HepG2 (cell line): ENCODE results near the gene APEX1. TPM values are rescaled to one million over a fixed set of nuclear protein-coding genes. Genes with fewer than 3 reads are reported as not detected.
A peak's percentile ranks its signal among the peaks of the same experiment; 100 is the strongest.

ENCODE experiments used
- BRD4 ChIP-seq: sonication (generic); formaldehyde crosslinking; IDR thresholded peaks from 2 replicates; pipeline ENCODE4 v1.4.0; 2020; ENCODE audit warnings: missing genetic modification reagents
- CCAR2 ChIP-seq: fragments of 200-400 bp; formaldehyde crosslinking; optimal IDR thresholded peaks from 2 replicates; pipeline ENCODE3; 2018; ENCODE audit warnings: low read depth, mild to moderate bottlenecking, low read length, moderate library complexity
- CREBL2 ChIP-seq: sonication (generic); formaldehyde crosslinking; IDR thresholded peaks from 2 replicates; pipeline ENCODE4 v1.8.1; 2023; ENCODE audit warnings: missing genetic modification reagents, mild to moderate bottlenecking, borderline replicate concordance
- DPF2 ChIP-seq: sonication (generic); formaldehyde crosslinking; IDR thresholded peaks from 2 replicates; pipeline ENCODE4 v1.4.0; 2020; ENCODE audit warnings: mild to moderate bottlenecking, low read depth, missing genetic modification reagents, borderline replicate concordance
- FOXO1 ChIP-seq: sonication (generic); formaldehyde crosslinking; IDR thresholded peaks from 2 replicates; pipeline ENCODE4 v1.4.0; 2020; ENCODE audit warnings: missing genetic modification reagents
- MATR3 ChIP-seq: sonication (generic); formaldehyde crosslinking; IDR thresholded peaks from 2 replicates; pipeline ENCODE4 v1.4.0; 2020; ENCODE audit warnings: missing genetic modification reagents
- NFE2L2 ChIP-seq: fragments of 150-350 bp; IDR thresholded peaks from 2 replicates; pipeline ENCODE4 v1.6.1; 2014; ENCODE audit warnings: low read length
- SMARCC2 ChIP-seq: fragments of 450-650 bp; IDR thresholded peaks from 2 replicates; pipeline ENCODE4 v1.6.1; 2017; ENCODE audit warnings: antibody characterized with exemption, mild to moderate bottlenecking
- SNAPC2 ChIP-seq: sonication (generic); formaldehyde crosslinking; IDR thresholded peaks from 2 replicates; pipeline ENCODE4 v1.8.1; 2022; ENCODE audit warnings: mild to moderate bottlenecking, missing genetic modification reagents
- SOX13 ChIP-seq, 3 experiments: fragments of 450-650 bp in 1 of 3; sonication (generic) in 1 of 3; formaldehyde crosslinking in 1 of 3; IDR thresholded peaks in 2 of 3; conservative IDR thresholded peaks in 1 of 3; 2 replicates each; pipeline versions ENCODE4 v1.5.0 to v1.6.1; 2016 to 2020; ENCODE audit warnings: antibody characterized with exemption in 1 of 3, mild to moderate bottlenecking in 1 of 3, missing compliant biosample characterization in 1 of 3, missing genetic modification reagents in 1 of 3, moderate library complexity in 1 of 3
- SRY ChIP-seq: sonication (generic); formaldehyde crosslinking; IDR thresholded peaks from 2 replicates; pipeline ENCODE4 v1.8.0; 2022; ENCODE audit warnings: mild to moderate bottlenecking, missing genetic modification reagents
- TRIM24 ChIP-seq: sonication (generic); formaldehyde crosslinking; IDR thresholded peaks from 2 replicates; pipeline ENCODE4 v1.8.0; 2022; ENCODE audit warnings: mild to moderate bottlenecking, missing genetic modification reagents
- ZKSCAN1 ChIP-seq: fragments of 150-350 bp; IDR thresholded peaks from 2 replicates; pipeline ENCODE4 v1.6.1; 2014; ENCODE audit warnings: low read length
- ZNF234 ChIP-seq: sonication (generic); formaldehyde crosslinking; conservative IDR thresholded peaks from 2 replicates; pipeline ENCODE4 v1.5.1; 2020; ENCODE audit warnings: mild to moderate bottlenecking, missing genetic modification reagents
- ZNF24 ChIP-seq: fragments of 450-650 bp; IDR thresholded peaks from 2 replicates; pipeline ENCODE4 v1.6.1; 2017; ENCODE audit warnings: antibody characterized with exemption, mild to moderate bottlenecking
- ZNF282 ChIP-seq: fragments of 450-650 bp; IDR thresholded peaks from 2 replicates; pipeline ENCODE4 v1.6.1; 2018; ENCODE audit not compliant: partially characterized antibody
- ZNF362 ChIP-seq: sonication (generic); formaldehyde crosslinking; IDR thresholded peaks from 2 replicates; pipeline ENCODE4 v1.4.0; 2020; ENCODE audit warnings: missing genetic modification reagents, mild to moderate bottlenecking, borderline replicate concordance
- ZNF547 ChIP-seq: sonication (generic); formaldehyde crosslinking; IDR thresholded peaks from 2 replicates; pipeline ENCODE4 v1.5.1; 2020; ENCODE audit warnings: mild to moderate bottlenecking, missing genetic modification reagents
- ZNF556 ChIP-seq: sonication (generic); formaldehyde crosslinking; IDR thresholded peaks from 2 replicates; pipeline ENCODE4 v1.4.0; 2020; ENCODE audit warnings: mild to moderate bottlenecking, missing genetic modification reagents, borderline replicate concordance
- ZSCAN20 ChIP-seq: sonication (generic); formaldehyde crosslinking; IDR thresholded peaks from 2 replicates; pipeline ENCODE4 v1.4.0; 2020; ENCODE audit warnings: missing genetic modification reagents, mild to moderate bottlenecking, borderline replicate concordance
- polyA plus RNA-seq, 8 experiments: library from polyadenylated mRNA; depleted of rRNA in 3 of 8; stranded (reverse) in 7 of 8; unstranded in 1 of 8; fragments of >200 nt; fragmentation: Illumina TruSeq in 4 of 8; extraction: Trizol in 4 of 8; gene quantifications; 2 replicates each; pipeline versions ENCODE4 v1.2.1 to v1.2.3, GENCODE V29; 2011 to 2016; ENCODE audit warnings: low read depth in 4 of 8, missing spikeins in 1 of 8, mixed read lengths in 1 of 8; ENCODE audit not compliant: insufficient read depth in 1 of 8
- total RNA-seq, 5 experiments: library from RNA; depleted of rRNA; stranded (reverse); fragments of >200 nt; fragmentation: Illumina TruSeq; extraction: Trizol; gene quantifications; 2 replicates each; pipeline ENCODE4 v1.2.3, GENCODE V29; 2016; ENCODE audit warnings: low read depth in 1 of 5
- TF ChIP-seq, protein P1 (sequence below): sonication (generic); formaldehyde crosslinking; IDR thresholded peaks from 2 replicates; pipeline ENCODE4 v1.5.0; 2020; ENCODE audit warnings: mild to moderate bottlenecking, missing genetic modification reagents
- TF ChIP-seq, protein P2 (sequence below): sonication (generic); formaldehyde crosslinking; IDR thresholded peaks from 2 replicates; pipeline ENCODE4 v1.5.0; 2020; ENCODE audit warnings: mild to moderate bottlenecking, low read depth, missing genetic modification reagents, borderline replicate concordance
- TF ChIP-seq, protein P3 (sequence below): sonication (generic); formaldehyde crosslinking; IDR thresholded peaks from 2 replicates; pipeline ENCODE4 v1.5.0; 2020; ENCODE audit warnings: mild to moderate bottlenecking, missing genetic modification reagents

The APEX1 gene
- total and polyA plus RNA-seq, 2 of the 13 experiments (the other 11 are each of a cell fraction or from before 2014, with no cell fraction given), result 171 to 405 TPM

DNA sequence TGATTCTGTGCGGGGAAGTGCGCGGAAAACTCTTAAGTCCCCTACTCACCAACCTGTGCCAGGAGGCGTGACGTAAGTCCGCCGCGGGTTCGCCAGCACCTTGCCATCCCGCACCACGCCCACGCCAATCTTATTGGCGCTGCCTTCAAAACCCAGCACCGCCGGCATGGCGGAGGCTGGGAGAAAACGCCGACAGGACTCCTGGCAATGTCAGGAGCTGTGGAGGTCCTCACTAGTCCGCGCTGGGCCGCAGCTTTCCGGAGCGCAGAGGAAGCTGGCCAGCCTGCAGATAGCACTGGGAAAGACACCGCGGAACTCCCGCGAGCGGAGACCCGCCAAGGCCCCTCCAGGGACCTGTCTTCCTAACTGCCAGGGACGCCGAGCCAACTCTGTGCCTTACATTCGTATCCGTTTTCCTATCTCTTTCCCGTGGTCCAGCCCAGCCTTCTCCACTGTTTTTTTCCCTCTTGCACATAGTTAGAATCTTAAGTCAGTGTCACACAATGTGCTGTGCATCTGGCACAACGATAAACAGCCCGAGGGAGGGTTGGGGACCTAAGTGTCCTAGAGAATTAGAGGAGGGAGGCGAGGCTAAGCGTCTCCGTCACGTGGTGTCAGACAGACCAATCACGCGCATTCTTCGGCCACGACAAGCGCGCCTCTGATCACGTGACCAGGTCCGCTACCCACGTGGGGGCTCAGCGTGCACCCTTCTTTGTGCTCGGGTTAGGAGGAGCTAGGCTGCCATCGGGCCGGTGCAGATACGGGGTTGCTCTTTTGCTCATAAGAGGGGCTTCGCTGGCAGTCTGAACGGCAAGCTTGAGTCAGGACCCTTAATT is at the start of gene APEX1, which contains the start of gene OSGEP (continued):
- TF ChIP-seq, protein P1, sequence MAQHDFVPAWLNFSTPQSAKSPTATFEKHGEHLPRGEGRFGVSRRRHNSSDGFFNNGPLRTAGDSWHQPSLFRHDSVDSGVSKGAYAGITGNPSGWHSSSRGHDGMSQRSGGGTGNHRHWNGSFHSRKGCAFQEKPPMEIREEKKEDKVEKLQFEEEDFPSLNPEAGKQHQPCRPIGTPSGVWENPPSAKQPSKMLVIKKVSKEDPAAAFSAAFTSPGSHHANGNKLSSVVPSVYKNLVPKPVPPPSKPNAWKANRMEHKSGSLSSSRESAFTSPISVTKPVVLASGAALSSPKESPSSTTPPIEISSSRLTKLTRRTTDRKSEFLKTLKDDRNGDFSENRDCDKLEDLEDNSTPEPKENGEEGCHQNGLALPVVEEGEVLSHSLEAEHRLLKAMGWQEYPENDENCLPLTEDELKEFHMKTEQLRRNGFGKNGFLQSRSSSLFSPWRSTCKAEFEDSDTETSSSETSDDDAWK (CRISPR knock-in tag), result no peak
- TF ChIP-seq NFE2L2 (no peak), BRD4 (CRISPR knock-in tag) (no peak; the same call in 1 of the 2 replicates), MATR3 (CRISPR knock-in tag) (no peak), DPF2 (no peak), SOX13 (IDR thresholded peaks at IDR 0.05) (0 out of 2 replicates have a peak, but pooled peaks have one; percentile 52), SOX13 (CRISPR knock-in tag; conservative IDR thresholded peaks at IDR 0.05 in 1 of 2, IDR thresholded peaks at IDR 0.05 in 1 of 2) (peak in 1 of 2 experiments; percentile 34; a peak in 2 of 4 replicates), CCAR2 (no peak), ZNF556 (CRISPR knock-in tag) (peak; percentile 63; the same call in 1 of the 2 replicates), ZNF362 (CRISPR knock-in tag) (peak; percentile 29; the same call in 1 of the 2 replicates), ZKSCAN1 (no peak), SRY (CRISPR knock-in tag) (no peak; the same call in 1 of the 2 replicates), ZSCAN20 (CRISPR knock-in tag) (no peak), ZNF234 (no peak), FOXO1 (CRISPR knock-in tag) (peak; percentile 17; the same call in 1 of the 2 replicates), ZNF282 (no peak), SMARCC2 (no peak), CREBL2 (peak; percentile 81; the same call in 1 of the 2 replicates), SNAPC2 (CRISPR knock-in tag) (peak; percentile 77; the same call in 1 of the 2 replicates), ZNF547 (CRISPR knock-in tag) (peak; percentile 78; the same call in 1 of the 2 replicates), ZNF24 (peak; percentile 51; the same call in 1 of the 2 replicates), TRIM24 (CRISPR knock-in tag) (no peak)
- TF ChIP-seq, protein P2, sequence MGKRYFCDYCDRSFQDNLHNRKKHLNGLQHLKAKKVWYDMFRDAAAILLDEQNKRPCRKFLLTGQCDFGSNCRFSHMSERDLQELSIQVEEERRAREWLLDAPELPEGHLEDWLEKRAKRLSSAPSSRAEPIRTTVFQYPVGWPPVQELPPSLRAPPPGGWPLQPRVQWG (CRISPR knock-in tag), result no peak
- TF ChIP-seq, protein P3, sequence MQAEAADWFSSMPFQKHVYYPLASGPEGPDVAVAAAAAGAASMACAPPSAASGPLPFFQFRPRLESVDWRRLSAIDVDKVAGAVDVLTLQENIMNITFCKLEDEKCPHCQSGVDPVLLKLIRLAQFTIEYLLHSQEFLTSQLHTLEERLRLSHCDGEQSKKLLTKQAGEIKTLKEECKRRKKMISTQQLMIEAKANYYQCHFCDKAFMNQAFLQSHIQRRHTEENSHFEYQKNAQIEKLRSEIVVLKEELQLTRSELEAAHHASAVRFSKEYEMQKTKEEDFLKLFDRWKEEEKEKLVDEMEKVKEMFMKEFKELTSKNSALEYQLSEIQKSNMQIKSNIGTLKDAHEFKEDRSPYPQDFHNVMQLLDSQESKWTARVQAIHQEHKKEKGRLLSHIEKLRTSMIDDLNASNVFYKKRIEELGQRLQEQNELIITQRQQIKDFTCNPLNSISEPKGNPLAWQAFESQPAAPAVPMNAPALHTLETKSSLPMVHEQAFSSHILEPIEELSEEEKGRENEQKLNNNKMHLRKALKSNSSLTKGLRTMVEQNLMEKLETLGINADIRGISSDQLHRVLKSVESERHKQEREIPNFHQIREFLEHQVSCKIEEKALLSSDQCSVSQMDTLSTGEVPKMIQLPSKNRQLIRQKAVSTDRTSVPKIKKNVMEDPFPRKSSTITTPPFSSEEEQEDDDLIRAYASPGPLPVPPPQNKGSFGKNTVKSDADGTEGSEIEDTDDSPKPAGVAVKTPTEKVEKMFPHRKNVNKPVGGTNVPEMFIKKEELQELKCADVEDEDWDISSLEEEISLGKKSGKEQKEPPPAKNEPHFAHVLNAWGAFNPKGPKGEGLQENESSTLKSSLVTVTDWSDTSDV (CRISPR knock-in tag), result 0 out of 2 replicates have a peak, but pooled peaks have one; percentile 23
